ENCODE results near the gene COA5. TPM values are rescaled to one million over a fixed set of nuclear protein-coding genes. Genes with fewer than 3 reads are reported as not detected.

Gene COA5
- total and polyA plus RNA-seq, 9 donors, result 27.2 to 42.5 (median 32.1) TPM

GRCh38 chr2:98647636-98648035, 39.3 kb upstream of the COA5 start:
- Histone ChIP-seq H3K4me3 (no peak overlapping the region), H3K27me3 (no peaks in the 10 kb centered on the region), H3K27ac (no peak overlapping the region), H3K9me3 (no peaks in the 10 kb centered on the region), H3K36me3 (no peaks in the 10 kb centered on the region), H3K4me1 (ENCODE audit: insufficient read depth) (no peaks in the 10 kb centered on the region)
- WGBS, 3 donors, result 70 to 77% (median 76%) methylated on average over 5 of the region's 5 CpGs
- TF ChIP-seq POLR2A (IDR thresholded peaks at IDR 0.05), result no peak
- TF ChIP-seq EP300 (IDR thresholded peaks at IDR 0.05), result no peak
- TF ChIP-seq CTCF (IDR thresholded peaks at IDR 0.05), result no peak
- DNase-seq, result no peak
- intact Hi-C loops (cut with DNase I), result loop anchor here in 3 of 4 donors (5.0 kb wide), 2 partner anchors 180 to 190 kb away; no protein-coding TSS in a partner anchor

- 86 to 88% (median 87%) methylated on average over 5 of the region's 5 CpGs for WGBS, 3 donors
- no peak overlapping the region for H3K4me3 ChIP-seq
- no peaks in the 10 kb centered on the region for H3K27me3 ChIP-seq
- TF ChIP-seq CTCF (IDR thresholded peaks at IDR 0.05), result no peak
- TF ChIP-seq POLR2A (IDR thresholded peaks at IDR 0.05), result no peak
- no peak for TF ChIP-seq EP300 (IDR thresholded peaks at IDR 0.05)
- H3K36me3 ChIP-seq, result no peaks in the 10 kb centered on the region
- intact Hi-C loops (cut with DNase I), result no loop called here
- DNase-seq, result no peak
- no peak overlapping the region for H3K27ac ChIP-seq
- no peaks in the 10 kb centered on the region for H3K4me1 ChIP-seq (ENCODE audit: insufficient read depth)
- no peaks in the 10 kb centered on the region for H3K9me3 ChIP-seq
Observed at GRCh38 chr2:98643496-98644100, 35.3 kb upstream of the COA5 start.

- Histone ChIP-seq H3K4me1 (ENCODE audit: insufficient read depth) (no peaks in the 10 kb centered on the region), H3K4me3 (no peak overlapping the region), H3K36me3 (no peaks in the 10 kb centered on the region), H3K27me3 (no peaks in the 10 kb centered on the region), H3K27ac (no peak overlapping the region), H3K9me3 (no peaks in the 10 kb centered on the region)
- 81 to 89% (median 88%) methylated on average over 10 of the region's 10 CpGs for WGBS, 3 donors
- intact Hi-C loops (cut with DNase I), result no loop called here
- DNase-seq, result no peak
- TF ChIP-seq EP300 (IDR thresholded peaks at IDR 0.05) (no peak), POLR2A (IDR thresholded peaks at IDR 0.05) (no peak), CTCF (IDR thresholded peaks at IDR 0.05) (no peak)
Observed at GRCh38 chr2:98637401-98638147, 29.3 kb upstream of the COA5 start.

GRCh38 chr2:98634406-98635092, 26.2 kb upstream of the COA5 start:
- 77 to 85% (median 77%) methylated on average over 9 of the region's 9 CpGs for WGBS, 3 donors
- H3K36me3 ChIP-seq, result no peaks in the 10 kb centered on the region
- intact Hi-C loops (cut with DNase I), result no loop called here

More at GRCh38 chr2:98634406-98635092, 26.2 kb upstream of the COA5 start:
- no peak for TF ChIP-seq CTCF (IDR thresholded peaks at IDR 0.05)
- TF ChIP-seq POLR2A (IDR thresholded peaks at IDR 0.05), result no peak
- TF ChIP-seq EP300 (IDR thresholded peaks at IDR 0.05), result no peak
- Histone ChIP-seq H3K4me1 (ENCODE audit: insufficient read depth) (no peaks in the 10 kb centered on the region), H3K27me3 (no peaks in the 10 kb centered on the region), H3K9me3 (no peaks in the 10 kb centered on the region), H3K4me3 (no peak overlapping the region), H3K27ac (no peak overlapping the region)
- no peak for DNase-seq
